Fibroblast of skin of left quadriceps (primary cell): Measurements from ENCODE around the gene CCND2.
"Not testable (repeated sequence)": the region's sequence is repeated elsewhere in the genome, so short reads cannot be mapped to it uniquely, and the experiment has no call there.

Source experiments
- DNase-seq, 2 experiments: peaks; one replicate each; pipeline ENCODE4 v3.0.0-alpha.2; 2013; ENCODE audit warnings: low read depth in 2 of 2

Gene CCND2

GRCh38 chr12:4273652-4274395 is at the start of gene CCND2:
TSS of gene CCND2 (plus strand) at chr12:4273762. CDS start at chr12:4274041, 279 bp downstream.
- peak; percentile 54 to 61 for DNase-seq

- no peak for DNase-seq
Observed at GRCh38 chr12:4224206-4224889, 49.2 kb upstream of the CCND2 start.

- no peak for DNase-seq
Observed at GRCh38 chr12:4225571-4225970, 48.0 kb upstream of the CCND2 start.

GRCh38 chr12:4227046-4227445 is 46.5 kb upstream of the CCND2 start:
- no peak for DNase-seq

GRCh38 chr12:4228122-4228580 is 45.4 kb upstream of the CCND2 start:
- no peak for DNase-seq

- DNase-seq = no peak
Observed at GRCh38 chr12:4230526-4230925, 43.0 kb upstream of the CCND2 start.

- DNase-seq = no peak
Observed at GRCh38 chr12:4238577-4238976, 35.0 kb upstream of the CCND2 start.

GRCh38 chr12:4239746-4240145 is 33.8 kb upstream of the CCND2 start:
- no peak for DNase-seq

- no peak for DNase-seq
Observed at GRCh38 chr12:4240161-4240783, 33.3 kb upstream of the CCND2 start.

GRCh38 chr12:4240981-4241380 is 32.6 kb upstream of the CCND2 start:
- no peak for DNase-seq

- DNase-seq = no peak
Observed at GRCh38 chr12:4241592-4241991, 32.0 kb upstream of the CCND2 start.

- no peak for DNase-seq
Observed at GRCh38 chr12:4242595-4242994, 31.0 kb upstream of the CCND2 start.

GRCh38 chr12:4243091-4243490 is 30.5 kb upstream of the CCND2 start:
- no peak for DNase-seq

GRCh38 chr12:4243491-4244100 is 30.0 kb upstream of the CCND2 start:
- DNase-seq = not testable (repeated sequence)

- DNase-seq = no peak
Observed at GRCh38 chr12:4244868-4245267, 28.7 kb upstream of the CCND2 start.

- no peak for DNase-seq
Observed at GRCh38 chr12:4245446-4245845, 28.1 kb upstream of the CCND2 start.

- DNase-seq = no peak
Observed at GRCh38 chr12:4246116-4246515, 27.4 kb upstream of the CCND2 start.

- DNase-seq = no peak
Observed at GRCh38 chr12:4250691-4251090, 22.9 kb upstream of the CCND2 start.

- DNase-seq = no peak
Observed at GRCh38 chr12:4251216-4251891, 22.2 kb upstream of the CCND2 start.

- DNase-seq = no peak
Observed at GRCh38 chr12:4251967-4252366, 21.6 kb upstream of the CCND2 start.

- DNase-seq = no peak
Observed at GRCh38 chr12:4252601-4253000, 21.0 kb upstream of the CCND2 start.
